Adrenal gland (tissue), 12 donors: ENCODE results near the gene LRRC28. TPM values are rescaled to one million over a fixed set of nuclear protein-coding genes. Genes with fewer than 3 reads are reported as not detected.

ENCODE experiments used
- DNase-seq, 7 donors: peaks; one replicate each; pipeline ENCODE4 v3.0.0-alpha.2; 2019 to 2020
- H3K27ac ChIP-seq, 5 donors: fragments of 200-600 bp; sonication (generic) in 4 of 5; 1 replicate in 3 of 5; 2 replicates in 2 of 5; pipeline versions ENCODE4 v1.5.1 to v1.8.0; 2016 to 2020; ENCODE audit warnings: mild to moderate bottlenecking in 1 of 5
- H3K27me3 ChIP-seq: fragments of 200-600 bp; 2 replicates; pipeline ENCODE4 v1.8.0; 2021
- H3K36me3 ChIP-seq, 2 donors: fragments of 200-600 bp; replicated peaks in 1 of 2; 1 replicate in 1 of 2; 2 replicates in 1 of 2; pipeline versions ENCODE4 v1.5.1 to v1.8.0; 2018 to 2022
- H3K4me1 ChIP-seq, 2 donors: fragments of 200-600 bp; replicated peaks in 1 of 2; 1 replicate in 1 of 2; 2 replicates in 1 of 2; pipeline versions ENCODE4 v1.5.1 to v1.8.0; 2018 to 2021
- H3K4me3 ChIP-seq, 4 donors: fragments of 200-600 bp; sonication (generic) in 3 of 4; one replicate each; pipeline ENCODE4 v1.5.1; 2016 to 2018
- H3K9me3 ChIP-seq, 3 donors: fragments of 200-600 bp; sonication (generic) in 1 of 3; replicated peaks in 1 of 3; 1 replicate in 2 of 3; 2 replicates in 1 of 3; pipeline versions ENCODE4 v1.5.1 to v1.8.0; 2016 to 2021
- CTCF ChIP-seq, 6 experiments: fragments of 450-650 bp in 4 of 6; fragments of 200-600 bp in 2 of 6; sonication (generic) in 1 of 6; IDR thresholded peaks; 1 replicate in 5 of 6; 2 replicates in 1 of 6; pipeline versions ENCODE4 v1.5.1 to v1.8.0; 2016 to 2021; ENCODE audit warnings: antibody characterized with exemption in 6 of 6, mild to moderate bottlenecking in 2 of 6, moderate library complexity in 1 of 6
- POLR2A ChIP-seq, 2 donors: fragments of 450-650 bp; IDR thresholded peaks; one replicate each; pipeline ENCODE4 v1.6.1; 2017; ENCODE audit warnings: antibody characterized with exemption in 2 of 2, mild to moderate bottlenecking in 2 of 2, moderate library complexity in 1 of 2
- WGBS, 4 donors: extraction: QIAGEN DNeasy Blood & Tissue Kit in 2 of 4; methylation state at CpG; one replicate each; pipeline versions ENCODE4 v1.1.5 to v1.1.7; 2013 to 2017; 5-methylcytosine and 5-hydroxymethylcytosine counted together
- intact Hi-C, 2 donors: fragments of 100-400 bp; cut with DNase I; formaldehyde crosslinking; loops; one replicate each; pipeline versions ENCODE4 v1.14.1 to v1.15.0; 2022 to 2023
- polyA plus RNA-seq, 3 donors: library from polyadenylated mRNA; stranded (reverse); fragments of 200-250 nt in 2 of 3; fragments of 350-450 nt in 1 of 3; fragmentation: Illumina TruSeq in 1 of 3; extraction: RNeasy Lipid Tissue Mini Kit (QIAGEN cat#74804) in 1 of 3; gene quantifications; one replicate each; pipeline ENCODE4 v1.2.3, GENCODE V29; 2013 to 2014
- total RNA-seq, 9 donors: library from RNA; depleted of rRNA in 4 of 9; stranded (reverse); fragments of >200 nt in 4 of 9; fragments of 120-200 nt in 1 of 9; fragmentation: NEBNext Ultra II Directional in 1 of 9; extraction: Animal tissue kit (Norgen Biotek cat#: 25700) in 1 of 9; gene quantifications; one replicate each; pipeline versions ENCODE4 v1.1.0 to v1.2.4, GENCODE V29; 2013 to 2023
- donor health status: healthy with polysubstance abuse.
- donor health status: Bipolar disorder and iron deficiency.
- donor health status: DM: yes; HTN: yes; CAD: no.
- donor health status: DM: no; HTN: no; CAD: no.
- donor health status: DM: no; HTN: no; CAD: no.
- donor health status: DM: yes; HTN: yes; CAD: no.

Gene LRRC28
- total and polyA plus RNA-seq, 12 donors, result 4.4 to 49.8 (median 22.0) TPM

DNA sequence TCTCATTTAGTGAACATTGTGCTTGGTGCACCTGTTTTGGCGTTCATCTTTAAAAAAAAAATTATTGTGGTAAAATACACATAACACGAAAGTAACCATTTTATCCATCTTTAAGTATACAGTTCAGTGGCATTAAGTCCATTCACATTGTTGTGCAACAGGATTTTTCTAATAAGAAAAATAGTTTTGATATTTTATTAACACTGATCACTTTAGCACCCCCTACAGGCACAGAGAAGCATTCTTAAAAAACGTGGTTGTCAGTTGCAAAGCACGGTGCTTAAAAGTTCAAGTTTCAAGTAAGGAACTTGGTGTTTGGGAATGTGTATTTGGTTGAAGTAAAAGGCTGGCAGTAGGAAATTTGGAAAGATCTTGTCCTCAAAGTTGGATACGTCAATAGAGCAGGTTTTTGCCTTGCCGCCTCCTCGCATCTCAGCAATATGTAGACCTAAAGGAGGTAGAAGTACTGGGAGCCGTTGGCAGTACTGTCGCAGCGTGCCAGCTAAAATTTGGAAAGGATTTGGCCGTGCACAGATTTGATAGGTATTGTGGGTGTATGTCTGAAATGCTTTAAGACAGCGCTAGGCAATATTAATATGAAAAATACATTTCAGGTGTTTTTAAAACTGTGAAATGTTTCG lies 110.4 kb downstream of the LRRC28 start:
- Histone ChIP-seq H3K27me3 (no peaks in the 10 kb centered on the region), H3K4me3 (no peak overlapping the region), H3K9me3 (no peaks in the 10 kb centered on the region), H3K4me1 (no peaks in the 10 kb centered on the region), H3K27ac (no peak overlapping the region), H3K36me3 (no peaks in the 10 kb centered on the region)
- TF ChIP-seq POLR2A (IDR thresholded peaks at IDR 0.05), result no peak
- peak in 2 of 6 experiments; percentile 28 to 35 for TF ChIP-seq CTCF (IDR thresholded peaks at IDR 0.05)
- 91 to 92% (median 91%) methylated on average over 13 of the region's 13 CpGs for WGBS, 4 donors
- no peak for DNase-seq
- intact Hi-C loops, result no loop called here

- Histone ChIP-seq H3K36me3 (no peaks in the 10 kb centered on the region), H3K4me1 (no peaks in the 10 kb centered on the region), H3K27me3 (no peaks in the 10 kb centered on the region), H3K9me3 (no peaks in the 10 kb centered on the region), H3K27ac (no peak overlapping the region), H3K4me3 (no peak overlapping the region)
- WGBS, 4 donors, result 73 to 92% (median 82%) methylated on average over 1 of the region's 1 CpG
- TF ChIP-seq CTCF (IDR thresholded peaks at IDR 0.05) (no peak), POLR2A (IDR thresholded peaks at IDR 0.05) (no peak)
- intact Hi-C loops, result no loop called here
- no peak for DNase-seq
Observed at GRCh38 chr15:99365242-99365641, 114.0 kb downstream of the LRRC28 start.

DNA sequence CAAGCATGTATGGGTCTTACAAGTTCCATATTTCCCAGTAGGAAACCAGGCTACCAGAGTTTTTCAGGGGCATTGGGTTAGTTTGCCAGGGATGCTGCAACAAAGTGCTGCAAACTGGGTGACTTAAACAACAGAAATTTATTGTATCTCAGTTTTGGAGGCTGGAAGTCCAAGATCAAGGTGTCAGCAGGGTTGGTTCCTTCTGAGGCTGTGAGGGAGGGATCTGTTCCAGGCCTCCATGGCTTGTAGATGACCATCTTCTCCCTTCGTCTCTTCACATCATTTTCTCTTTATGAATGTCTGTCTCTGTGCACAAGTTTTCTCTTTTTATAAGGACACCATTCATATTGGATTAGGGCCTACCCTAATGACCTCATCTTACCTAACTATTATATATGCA lies 114.7 kb downstream of the LRRC28 start:
- 89 to 100% (median 95%) methylated on average over 1 of the region's 1 CpG for WGBS, 4 donors
- H3K4me1 ChIP-seq, result no peaks in the 10 kb centered on the region
- DNase-seq, result no peak
- no peaks in the 10 kb centered on the region for H3K36me3 ChIP-seq
- H3K27me3 ChIP-seq, result no peaks in the 10 kb centered on the region
- H3K27ac ChIP-seq, result no peak overlapping the region
- intact Hi-C loops, result no loop called here
- H3K4me3 ChIP-seq, result no peak overlapping the region
- no peak for TF ChIP-seq POLR2A (IDR thresholded peaks at IDR 0.05)
- no peak for TF ChIP-seq CTCF (IDR thresholded peaks at IDR 0.05)
- H3K9me3 ChIP-seq, result no peaks in the 10 kb centered on the region

- H3K27ac ChIP-seq, result no peak overlapping the region
- intact Hi-C loops, result no loop called here
- H3K27me3 ChIP-seq, result no peaks in the 10 kb centered on the region
- no peaks in the 10 kb centered on the region for H3K9me3 ChIP-seq
- TF ChIP-seq POLR2A (IDR thresholded peaks at IDR 0.05) (no peak), CTCF (IDR thresholded peaks at IDR 0.05) (no peak)
- no peaks in the 10 kb centered on the region for H3K36me3 ChIP-seq
- DNase-seq, result no peak
- H3K4me3 ChIP-seq, result no peak overlapping the region
- H3K4me1 ChIP-seq, result no peaks in the 10 kb centered on the region
Observed at GRCh38 chr15:99368743-99369142, 117.5 kb downstream of the LRRC28 start.
